H1 (cell line): ENCODE data around the gene ARL5A. TPM values are rescaled to one million over a fixed set of nuclear protein-coding genes. Genes with fewer than 3 reads are reported as not detected.

Source experiments
- ASH2L ChIP-seq: fragments of 200-600, 300-600 bp; sonication (generic); IDR thresholded peaks from one replicate; pipeline ENCODE4 v1.7.1; 2017; ENCODE audit warnings: low read length
- GTF2F1 ChIP-seq: IDR thresholded peaks from 2 replicates; pipeline ENCODE4 v1.6.1; 2012; ENCODE audit warnings: low read depth, low read length, improper control_type of control experiment, borderline replicate concordance
- JUN ChIP-seq: IDR thresholded peaks from 2 replicates; pipeline ENCODE4 v1.6.1; 2011; ENCODE audit warnings: low read depth, mild to moderate bottlenecking, improper control_type of control experiment, low read length
- POU5F1 ChIP-seq: IDR thresholded peaks from 2 replicates; pipeline ENCODE4 v1.6.1; 2011; ENCODE audit warnings: low read depth, mild to moderate bottlenecking, low read length, moderate library complexity
- RBBP5 ChIP-seq: IDR thresholded peaks from 2 replicates; pipeline ENCODE4 v1.7.1; 2012; ENCODE audit warnings: low read depth, mild to moderate bottlenecking, inconsistent platforms, low read length, moderate library complexity, borderline replicate concordance
- SIN3A ChIP-seq, 2 experiments: IDR thresholded peaks in 1 of 2; conservative IDR thresholded peaks in 1 of 2; 2 replicates each; pipeline ENCODE4 v1.6.1; 2011 to 2012; ENCODE audit warnings: low read length in 2 of 2, improper control_type of control experiment in 1 of 2, low read depth in 1 of 2, mild to moderate bottlenecking in 1 of 2
- polyA plus RNA-seq, 7 experiments: library from polyadenylated mRNA; depleted of rRNA in 3 of 7; stranded (reverse) in 5 of 7; unstranded in 2 of 7; fragments of >200 nt in 5 of 7; fragments of 200-250 nt in 2 of 7; gene quantifications; 1 replicate in 5 of 7; 2 replicates in 1 of 7; 4 replicates in 1 of 7; pipeline versions ENCODE4 v1.2.1 to v1.2.3, GENCODE V29; 2011 to 2013; ENCODE audit warnings: missing spikeins in 2 of 7, mixed read lengths in 2 of 7
- total RNA-seq: library from RNA; stranded (reverse); fragmentation: NEBNext Ultra II Directional; extraction: Animal tissue kit (Norgen Biotek cat#: 25700); gene quantifications from 2 replicates; pipeline ENCODE4 v1.2.1, GENCODE V29; 2021

The ARL5A gene
- total and polyA plus RNA-seq, 2 of the 8 experiments (the other 6 are each of a cell fraction or from before 2014, with no cell fraction given), result 12.6 to 86.3 TPM

GRCh38 chr2:151783133-151783520 is 45.1 kb downstream of the ARL5A start (continued):
- TF ChIP-seq GTF2F1, result no peak
- no peak for TF ChIP-seq POU5F1
- no peak for TF ChIP-seq RBBP5
- no peak for TF ChIP-seq JUN
- TF ChIP-seq SIN3A (conservative IDR thresholded peaks at IDR 0.05 in 1 of 2, IDR thresholded peaks at IDR 0.05 in 1 of 2; ENCODE audit: low read depth in 1 of 2, low read length in 2 of 2), result no peak
- no peak for TF ChIP-seq ASH2L
- TF ChIP-seq, all 59 proteins: peak for 0
